AG09319 (cell line): ENCODE results near the gene WFDC9.
"Not testable (repeated sequence)": the region's sequence is repeated elsewhere in the genome, so short reads cannot be mapped to it uniquely, and the experiment has no call there.

Experiments
- DNase-seq: peaks from one replicate; pipeline ENCODE4 v3.0.0-alpha.2; 2010; ENCODE audit warnings: low read depth; ENCODE audit errors: extremely low read depth
- TF ChIP-seq, protein P1 (sequence below): IDR thresholded peaks from 2 replicates; pipeline ENCODE4 v1.5.1; 2011; ENCODE audit warnings: low read depth, mild to moderate bottlenecking, inconsistent platforms, low read length, moderate library complexity

The WFDC9 gene

DNA sequence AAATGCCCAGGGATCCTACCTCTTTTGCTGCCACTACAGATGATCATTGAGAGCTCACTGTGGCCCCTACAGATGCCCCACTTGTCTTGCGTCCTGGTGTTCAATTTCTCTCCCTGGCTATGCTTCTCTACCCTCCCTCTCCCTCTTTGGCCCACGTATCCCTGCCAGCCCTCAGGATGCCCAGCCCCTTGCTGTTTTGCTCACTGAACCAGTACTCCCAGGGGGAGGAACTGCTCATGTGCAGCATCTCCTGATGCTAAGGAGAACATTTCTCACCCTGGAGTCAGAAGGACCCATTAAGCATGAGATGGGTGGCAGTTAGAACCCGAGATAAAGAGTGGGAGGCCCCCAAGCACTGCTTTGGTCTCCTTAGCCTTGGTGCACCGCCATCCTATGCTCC, at the start of gene WFDC9:
Gene WFDC9, minus strand, starts transcription at position 101 of the 400 bp plus-strand sequence. CDS start 21,103 bp downstream, outside the sequence.
- TF ChIP-seq, protein P1, sequence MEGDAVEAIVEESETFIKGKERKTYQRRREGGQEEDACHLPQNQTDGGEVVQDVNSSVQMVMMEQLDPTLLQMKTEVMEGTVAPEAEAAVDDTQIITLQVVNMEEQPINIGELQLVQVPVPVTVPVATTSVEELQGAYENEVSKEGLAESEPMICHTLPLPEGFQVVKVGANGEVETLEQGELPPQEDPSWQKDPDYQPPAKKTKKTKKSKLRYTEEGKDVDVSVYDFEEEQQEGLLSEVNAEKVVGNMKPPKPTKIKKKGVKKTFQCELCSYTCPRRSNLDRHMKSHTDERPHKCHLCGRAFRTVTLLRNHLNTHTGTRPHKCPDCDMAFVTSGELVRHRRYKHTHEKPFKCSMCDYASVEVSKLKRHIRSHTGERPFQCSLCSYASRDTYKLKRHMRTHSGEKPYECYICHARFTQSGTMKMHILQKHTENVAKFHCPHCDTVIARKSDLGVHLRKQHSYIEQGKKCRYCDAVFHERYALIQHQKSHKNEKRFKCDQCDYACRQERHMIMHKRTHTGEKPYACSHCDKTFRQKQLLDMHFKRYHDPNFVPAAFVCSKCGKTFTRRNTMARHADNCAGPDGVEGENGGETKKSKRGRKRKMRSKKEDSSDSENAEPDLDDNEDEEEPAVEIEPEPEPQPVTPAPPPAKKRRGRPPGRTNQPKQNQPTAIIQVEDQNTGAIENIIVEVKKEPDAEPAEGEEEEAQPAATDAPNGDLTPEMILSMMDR: no peak
- no peak for DNase-seq

DNA sequence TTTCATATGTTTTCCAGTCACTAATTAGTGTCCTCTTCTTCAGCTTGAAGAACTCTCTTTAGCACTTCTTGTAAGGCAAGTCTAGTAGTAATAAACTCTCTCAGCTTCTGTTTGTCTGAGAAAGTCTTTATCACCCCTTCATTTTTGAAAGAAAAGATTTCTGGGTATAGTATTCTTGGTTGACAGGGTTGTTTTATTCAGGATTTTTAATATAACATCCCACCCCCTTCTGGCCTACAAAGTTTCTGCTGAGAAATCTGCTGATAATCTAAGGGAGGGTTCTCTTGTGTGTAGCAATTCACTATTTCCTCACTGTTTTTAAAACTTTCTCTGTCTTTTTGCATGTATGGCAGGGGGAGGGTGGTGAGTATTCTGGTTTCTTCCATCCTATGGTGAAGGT, 48.6 kb upstream of the WFDC9 start:
- TF ChIP-seq, protein P1: no peak

DNA sequence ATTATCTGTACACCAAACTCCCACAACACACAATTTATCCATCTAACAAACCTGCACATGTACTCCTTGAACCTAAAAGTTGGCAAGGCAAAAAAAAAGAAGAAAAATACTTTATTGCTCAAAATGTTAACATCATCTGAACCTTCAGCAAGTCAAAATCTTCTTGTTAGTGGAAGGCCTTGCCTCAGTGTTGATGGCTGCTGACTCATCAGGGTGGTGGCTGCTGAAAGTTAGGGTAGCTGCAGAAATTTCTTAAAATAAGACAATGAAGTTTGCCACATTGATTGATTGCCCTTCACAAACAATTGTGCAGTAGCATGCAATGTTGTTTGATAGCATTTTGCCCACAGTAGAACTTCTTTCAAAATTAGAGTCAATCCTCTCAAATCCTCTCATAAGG, 41.7 kb upstream of the WFDC9 start:
- TF ChIP-seq, protein P1: no peak
- no peak for DNase-seq

More for the DNA sequence above, 48.6 kb upstream of the WFDC9 start:
- no peak for DNase-seq

DNA sequence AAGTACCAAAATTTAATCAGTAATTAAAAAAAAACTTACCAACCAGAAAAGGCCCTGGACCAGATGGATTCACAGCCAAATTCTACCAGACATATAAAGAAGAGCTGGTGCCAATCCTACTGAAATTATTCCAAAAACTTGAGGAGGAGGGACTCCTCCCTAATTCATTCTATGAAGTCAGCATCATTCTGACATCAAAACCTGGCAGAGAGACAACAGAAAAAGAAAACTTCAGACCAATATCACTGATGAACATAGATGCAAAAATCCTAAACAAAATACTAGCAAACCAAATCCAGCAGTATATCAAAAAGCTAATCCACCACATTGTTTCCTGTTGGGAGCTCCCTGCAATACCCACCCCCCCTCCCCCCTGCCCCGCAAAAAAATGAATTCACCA, 39.1 kb upstream of the WFDC9 start, which contains the start of gene WFDC11:
Gene WFDC11, minus strand, starts transcription at position 101 of the 400 bp plus-strand sequence. CDS start 19,639 bp downstream, outside the sequence.
- TF ChIP-seq, protein P1: no peak
- no peak for DNase-seq

DNA sequence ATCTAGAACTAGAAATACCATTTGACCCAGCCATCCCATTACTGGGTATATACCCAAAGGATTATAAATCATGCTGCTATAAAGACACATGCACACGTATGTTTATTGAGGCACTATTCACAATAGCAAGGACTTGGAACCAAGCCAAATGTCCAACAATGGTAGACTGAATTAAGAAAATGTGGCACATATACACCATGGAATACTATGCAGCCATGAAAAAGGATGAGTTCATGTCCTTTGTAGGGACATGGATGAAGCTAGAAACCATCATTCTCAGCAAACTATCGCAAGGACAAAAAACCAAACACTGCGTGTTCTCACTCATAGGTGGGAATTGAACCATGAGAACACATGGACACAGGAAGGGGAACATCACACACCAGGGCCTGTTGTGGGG, 26.0 kb upstream of the WFDC9 start:
- DNase-seq: not testable (repeated sequence)

DNA sequence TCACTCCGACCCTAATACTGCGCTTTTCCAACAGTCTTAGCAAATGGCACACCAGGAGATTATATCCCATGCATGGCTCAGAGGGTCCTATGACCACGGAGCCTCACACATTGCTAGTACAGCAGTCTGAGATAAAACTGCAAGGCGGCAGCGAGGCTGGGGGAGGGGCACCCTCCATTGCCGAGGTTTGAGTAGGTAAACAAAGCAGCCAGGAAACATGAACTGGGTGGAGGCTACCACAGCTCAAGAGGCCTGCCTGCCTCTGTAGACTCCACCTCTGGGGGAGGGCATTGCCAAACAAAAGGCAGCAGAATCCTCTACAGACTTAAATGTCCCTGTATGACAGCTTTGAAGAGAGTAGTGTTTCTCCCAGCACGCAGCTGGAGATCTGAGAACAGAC, 20.6 kb upstream of the WFDC9 start:
- not testable (repeated sequence) for DNase-seq

DNA sequence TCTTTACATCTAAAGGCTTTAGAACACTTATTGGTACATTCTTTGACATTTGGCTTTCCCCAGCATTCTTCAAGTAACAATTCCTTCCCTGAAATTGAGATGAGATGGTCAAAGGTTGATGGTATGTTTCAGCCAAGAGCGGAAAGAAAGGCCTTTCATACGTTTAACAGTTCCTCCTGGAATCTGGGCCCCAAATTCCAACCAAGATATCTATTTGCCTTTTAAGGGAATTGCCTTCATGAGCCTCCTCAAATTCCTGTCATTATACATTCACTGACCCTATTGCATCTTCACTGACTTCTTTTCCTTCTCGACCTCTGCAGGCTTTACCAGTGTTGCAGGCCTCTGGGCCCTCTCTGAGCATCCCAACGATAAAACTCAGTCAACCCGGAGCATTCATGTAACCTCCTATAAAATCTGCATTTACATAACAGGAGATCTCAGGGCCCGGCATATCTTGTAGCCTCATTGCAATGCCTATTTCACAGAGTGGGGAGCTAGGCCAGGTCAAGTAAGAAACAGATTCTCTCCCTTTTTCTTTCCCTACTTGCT, 18.3 kb upstream of the WFDC9 start:
- TF ChIP-seq, protein P1: no peak
- no peak for DNase-seq

DNA sequence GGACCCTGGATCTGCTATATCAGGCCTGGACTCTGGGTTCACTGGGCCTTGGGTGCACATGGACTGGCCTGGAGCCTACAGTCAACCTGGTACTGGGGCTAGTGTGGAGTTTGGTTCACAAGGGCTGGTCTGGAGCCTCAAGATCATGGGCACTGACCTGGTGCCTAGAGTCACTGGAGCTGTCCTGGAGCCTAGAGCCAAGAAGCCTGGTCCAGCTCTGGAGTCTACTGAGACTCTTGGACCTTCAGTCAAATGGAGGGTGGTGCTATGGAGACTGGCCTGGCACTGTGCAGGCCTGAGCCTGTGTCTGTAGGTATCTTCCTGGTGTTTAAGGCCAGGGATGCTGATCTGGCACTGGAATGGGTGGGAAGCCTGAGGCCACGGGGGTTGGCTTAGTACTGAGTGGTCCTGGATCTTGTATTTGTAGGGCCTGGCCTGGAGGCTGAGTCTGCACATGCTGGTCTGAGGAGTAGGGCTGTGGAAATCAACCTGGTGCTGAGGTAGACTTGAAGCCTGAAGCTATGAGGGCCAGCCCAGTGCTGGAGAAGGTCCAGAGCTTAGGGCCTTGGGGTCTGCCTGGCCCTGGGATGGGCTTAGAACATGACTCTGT, 16.5 kb upstream of the WFDC9 start:
- TF ChIP-seq, protein P1: no peak
- DNase-seq: no peak
